Prostate gland (tissue), 2 donors: ENCODE measurements around the gene ADGRB3. TPM values are rescaled to one million over a fixed set of nuclear protein-coding genes. Genes with fewer than 3 reads are reported as not detected.

Source experiments
- DNase-seq: peaks from one replicate; pipeline ENCODE4 v3.0.0-alpha.2; 2019; ENCODE audit warnings: low spot score
- H3K27ac ChIP-seq, 2 donors: fragments of 200-600 bp; sonication (generic); 2 replicates each; pipeline ENCODE4 v1.5.1; 2017 to 2019
- H3K27me3 ChIP-seq: fragments of 200-600 bp; sonication (generic); replicated peaks from 2 replicates; pipeline ENCODE4 v1.5.1; 2019; ENCODE audit not compliant: insufficient read depth
- H3K36me3 ChIP-seq, 2 donors: fragments of 200-600 bp; sonication (generic); 1 replicate in 1 of 2; 2 replicates in 1 of 2; pipeline versions ENCODE4 v1.5.1 to v1.8.1; 2017 to 2019
- H3K4me1 ChIP-seq: fragments of 200-600 bp; sonication (generic); replicated peaks from 2 replicates; pipeline ENCODE4 v1.5.1; 2019
- H3K4me3 ChIP-seq, 2 donors: fragments of 200-600 bp; sonication (generic); 2 replicates each; pipeline ENCODE4 v1.5.1; 2017 to 2019
- H3K9me3 ChIP-seq: fragments of 200-600 bp; sonication (generic); 2 replicates; pipeline ENCODE4 v1.5.1; 2017
- POLR2A ChIP-seq: fragments of 450-650 bp; IDR thresholded peaks from one replicate; pipeline ENCODE4 v1.6.1; 2016; ENCODE audit warnings: antibody characterized with exemption, mild to moderate bottlenecking
- POLR2AphosphoS5 ChIP-seq: sonication (generic); formaldehyde crosslinking; IDR thresholded peaks from one replicate; pipeline ENCODE4 v1.6.1; 2017; ENCODE audit warnings: antibody characterized with exemption
- WGBS: methylation state at CpG from one replicate; pipeline ENCODE4 v1.1.5; 2018; 5-methylcytosine and 5-hydroxymethylcytosine counted together
- intact Hi-C: fragments of 100-400 bp; cut with DNase I; formaldehyde crosslinking; loops from one replicate; pipeline ENCODE4 v1.14.2; 2022
- total RNA-seq, 2 donors: library from RNA; depleted of rRNA; stranded (reverse); fragments of >200 nt; gene quantifications; one replicate each; pipeline ENCODE4 v1.1.0, GENCODE V29; 2016
- TF ChIP-seq, protein P1 (sequence below), 4 experiments: fragments of 200-600 bp in 2 of 4; fragments of 450-650 bp in 2 of 4; sonication (generic) in 2 of 4; IDR thresholded peaks; 1 replicate in 3 of 4; 2 replicates in 1 of 4; pipeline ENCODE4 v1.5.1; 2016 to 2019; ENCODE audit warnings: antibody characterized with exemption in 4 of 4, mild to moderate bottlenecking in 2 of 4, moderate library complexity in 2 of 4

Gene ADGRB3
- total RNA-seq, 2 donors from 2014 or later = 0.59 to 3.1 TPM

DNA sequence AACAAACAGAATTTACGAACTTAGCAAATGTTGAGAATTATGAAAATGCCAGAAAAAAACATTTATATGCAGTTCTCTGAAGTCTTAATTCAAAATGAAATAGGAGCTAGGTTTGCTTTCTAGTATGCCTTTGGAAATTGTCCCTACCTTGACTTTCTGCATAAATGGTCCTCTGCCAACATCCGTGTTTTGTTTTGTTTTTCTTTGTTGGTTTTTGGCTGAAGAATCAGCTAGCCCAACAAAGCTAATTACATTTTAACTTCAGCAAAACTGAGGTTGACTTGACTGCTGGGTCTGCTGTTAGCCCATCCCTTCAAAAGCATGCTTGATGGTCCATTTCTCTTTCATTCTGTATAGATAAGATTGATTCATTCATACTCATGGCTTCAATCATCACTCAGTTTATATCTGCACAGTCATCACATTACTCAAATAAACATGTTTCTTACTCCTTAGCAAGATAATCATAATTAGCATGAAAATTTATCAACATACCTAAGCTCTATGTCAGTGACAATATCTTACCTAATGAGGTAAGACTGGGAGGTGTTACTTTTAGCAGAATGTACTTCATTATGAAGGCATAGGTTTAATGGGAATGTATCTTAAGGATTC, 76.4 kb downstream of the ADGRB3 start:
- no peak for DNase-seq
- intact Hi-C loops = no loop called here
- Histone ChIP-seq H3K4me3 (no peak overlapping the region), H3K27ac (no peak overlapping the region), H3K4me1 (no peaks in the 10 kb centered on the region), H3K9me3 (no peaks in the 10 kb centered on the region), H3K27me3 (no peaks in the 10 kb centered on the region), H3K36me3 (no peaks in the 10 kb centered on the region)
- 42% methylated on average over 2 of the region's 2 CpGs for WGBS
- no peak for TF ChIP-seq POLR2A
- TF ChIP-seq, protein P1, sequence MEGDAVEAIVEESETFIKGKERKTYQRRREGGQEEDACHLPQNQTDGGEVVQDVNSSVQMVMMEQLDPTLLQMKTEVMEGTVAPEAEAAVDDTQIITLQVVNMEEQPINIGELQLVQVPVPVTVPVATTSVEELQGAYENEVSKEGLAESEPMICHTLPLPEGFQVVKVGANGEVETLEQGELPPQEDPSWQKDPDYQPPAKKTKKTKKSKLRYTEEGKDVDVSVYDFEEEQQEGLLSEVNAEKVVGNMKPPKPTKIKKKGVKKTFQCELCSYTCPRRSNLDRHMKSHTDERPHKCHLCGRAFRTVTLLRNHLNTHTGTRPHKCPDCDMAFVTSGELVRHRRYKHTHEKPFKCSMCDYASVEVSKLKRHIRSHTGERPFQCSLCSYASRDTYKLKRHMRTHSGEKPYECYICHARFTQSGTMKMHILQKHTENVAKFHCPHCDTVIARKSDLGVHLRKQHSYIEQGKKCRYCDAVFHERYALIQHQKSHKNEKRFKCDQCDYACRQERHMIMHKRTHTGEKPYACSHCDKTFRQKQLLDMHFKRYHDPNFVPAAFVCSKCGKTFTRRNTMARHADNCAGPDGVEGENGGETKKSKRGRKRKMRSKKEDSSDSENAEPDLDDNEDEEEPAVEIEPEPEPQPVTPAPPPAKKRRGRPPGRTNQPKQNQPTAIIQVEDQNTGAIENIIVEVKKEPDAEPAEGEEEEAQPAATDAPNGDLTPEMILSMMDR (IDR thresholded peaks at IDR 0.05) = no peak
- no peak for TF ChIP-seq POLR2AphosphoS5

DNA sequence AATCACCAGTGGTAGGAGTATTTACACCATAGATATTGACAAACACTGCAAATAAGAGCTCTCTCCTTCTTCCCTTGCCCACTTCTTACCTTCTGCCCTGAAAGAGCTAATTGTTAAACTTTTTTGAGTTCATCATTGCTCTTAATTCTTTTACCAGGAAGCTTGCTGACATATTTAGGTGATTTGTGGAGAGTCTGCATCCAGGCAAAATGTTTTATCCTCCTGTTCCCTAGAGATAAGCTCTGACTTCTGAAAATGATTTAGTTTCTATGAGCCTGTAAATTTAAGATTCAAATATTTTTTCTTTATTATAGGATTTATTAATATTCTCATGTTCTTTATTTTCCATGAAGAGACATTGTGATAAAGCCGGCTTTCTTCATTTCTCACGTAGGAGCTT, 81.5 kb downstream of the ADGRB3 start:
- Histone ChIP-seq H3K9me3 (no peaks in the 10 kb centered on the region), H3K4me3 (no peak overlapping the region), H3K4me1 (no peaks in the 10 kb centered on the region), H3K27me3 (no peaks in the 10 kb centered on the region), H3K27ac (no peak overlapping the region), H3K36me3 (no peaks in the 10 kb centered on the region)
- DNase-seq = no peak
- TF ChIP-seq, protein P1 (IDR thresholded peaks at IDR 0.05) = no peak
- TF ChIP-seq POLR2A = no peak
- no peak for TF ChIP-seq POLR2AphosphoS5
- intact Hi-C loops = no loop called here
- WGBS = 91% methylated on average over 2 of the region's 2 CpGs

DNA sequence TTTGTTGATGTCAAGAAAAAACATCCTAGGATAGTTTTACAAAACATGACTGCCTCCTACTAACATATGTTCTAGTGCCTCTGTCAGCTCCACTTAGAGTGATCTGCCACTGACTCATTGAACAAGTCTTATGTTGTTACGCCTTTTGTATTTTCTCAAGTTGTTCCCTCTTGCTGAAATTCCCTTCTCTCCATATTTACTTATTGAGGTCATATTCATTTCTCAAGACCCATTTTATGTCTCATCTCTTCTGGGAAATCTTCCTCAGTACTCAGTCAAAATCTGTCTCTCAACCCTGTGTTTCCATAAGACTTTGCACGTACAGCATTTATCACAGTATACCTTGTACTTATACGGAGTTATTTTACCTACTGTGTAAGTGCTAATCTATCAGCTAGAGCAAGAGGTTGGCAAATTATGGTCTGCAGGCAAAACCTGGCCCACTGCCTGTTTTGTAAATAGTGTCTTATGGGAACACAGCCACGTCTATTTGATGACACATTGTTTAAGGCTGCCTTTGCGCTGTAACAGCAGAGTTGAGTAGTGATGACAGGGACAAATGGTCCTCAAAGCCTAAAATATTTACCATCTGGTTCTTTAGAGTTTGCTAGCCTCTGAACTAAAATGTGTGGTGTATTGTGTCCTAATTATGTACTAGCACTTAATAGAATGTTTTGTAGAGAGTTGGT, 83.4 kb downstream of the ADGRB3 start:
- Histone ChIP-seq H3K27ac (no peak overlapping the region), H3K36me3 (no peaks in the 10 kb centered on the region), H3K4me1 (no peaks in the 10 kb centered on the region), H3K9me3 (no peaks in the 10 kb centered on the region), H3K27me3 (no peaks in the 10 kb centered on the region), H3K4me3 (no peak overlapping the region)
- intact Hi-C loops = no loop called here
- DNase-seq = no peak
- WGBS = 71% methylated on average over 5 of the region's 5 CpGs
- TF ChIP-seq POLR2A (no peak), POLR2AphosphoS5 (no peak)
- TF ChIP-seq, protein P1 (IDR thresholded peaks at IDR 0.05) = no peak

DNA sequence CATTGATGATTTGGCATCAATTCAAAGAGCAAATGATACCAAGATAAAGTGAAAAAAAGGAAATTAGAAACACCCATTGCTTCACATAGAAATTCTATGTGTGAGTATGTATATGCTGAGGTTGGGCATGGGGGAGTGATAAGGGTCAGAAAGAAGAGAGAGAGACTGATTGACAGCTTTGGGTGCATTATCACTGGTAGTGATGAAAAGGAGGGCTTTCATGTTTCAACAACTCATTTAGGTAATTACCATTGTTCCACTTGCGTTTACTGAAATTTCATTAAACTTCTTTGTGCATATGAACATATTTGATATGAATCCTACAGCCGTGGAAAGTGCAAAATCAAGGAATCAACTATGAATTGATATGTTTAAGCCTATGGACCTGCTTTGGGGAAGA, 84.7 kb downstream of the ADGRB3 start:
- Histone ChIP-seq H3K4me1 (no peaks in the 10 kb centered on the region), H3K36me3 (no peaks in the 10 kb centered on the region), H3K27me3 (no peaks in the 10 kb centered on the region), H3K4me3 (no peak overlapping the region), H3K9me3 (no peaks in the 10 kb centered on the region), H3K27ac (no peak overlapping the region)
- 98% methylated on average over 2 of the region's 2 CpGs for WGBS
- intact Hi-C loops = no loop called here
- TF ChIP-seq POLR2A (no peak), POLR2AphosphoS5 (no peak)
- DNase-seq = no peak

DNA sequence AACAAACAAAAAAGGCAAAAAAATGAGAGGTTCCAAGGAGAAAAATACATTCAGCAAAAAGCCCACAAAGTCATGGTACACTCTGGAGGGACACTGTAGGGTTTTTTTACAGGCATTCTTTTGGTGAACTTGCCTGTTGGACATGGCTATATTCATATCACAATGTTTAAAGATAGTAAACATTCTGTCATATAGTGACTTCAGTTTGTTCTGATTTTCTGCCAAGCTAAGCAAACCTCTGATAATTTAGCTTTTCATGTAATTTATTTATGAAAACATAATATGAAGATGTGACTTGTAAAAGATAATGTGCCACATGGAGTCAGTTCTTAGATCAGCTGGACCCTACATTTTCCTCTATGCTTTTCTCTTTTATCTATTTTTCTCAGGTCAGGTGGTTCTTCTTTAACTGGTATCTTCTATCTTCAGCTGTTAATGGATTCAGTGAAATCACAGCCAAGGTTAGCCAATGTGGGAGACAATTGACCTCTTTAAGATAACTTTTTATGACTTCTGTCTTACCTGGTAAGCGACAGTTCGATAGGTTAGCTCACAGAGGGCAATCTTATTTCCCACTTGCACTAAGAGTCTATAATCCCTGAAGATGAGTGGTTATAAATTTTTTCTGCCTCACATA, 87.9 kb downstream of the ADGRB3 start:
- H3K27me3 ChIP-seq = no peaks in the 10 kb centered on the region
- DNase-seq = no peak
- H3K4me3 ChIP-seq = no peak overlapping the region
- H3K9me3 ChIP-seq = no peaks in the 10 kb centered on the region
- no peak for TF ChIP-seq POLR2AphosphoS5
- TF ChIP-seq, protein P1 (IDR thresholded peaks at IDR 0.05) = no peak
- no peak for TF ChIP-seq POLR2A
- H3K27ac ChIP-seq = no peak overlapping the region
- H3K36me3 ChIP-seq = no peaks in the 10 kb centered on the region
- intact Hi-C loops = no loop called here
- 70% methylated on average over 2 of the region's 2 CpGs for WGBS
- no peaks in the 10 kb centered on the region for H3K4me1 ChIP-seq
